GM12892 (cell line): Measurements from ENCODE around the gene DEF6.

Source experiments
- POLR2A ChIP-seq: IDR thresholded peaks from 2 replicates; pipeline ENCODE4 v1.6.1; 2011; ENCODE audit warnings: low read depth, low read length, control low read depth
- POLR2AphosphoS5 ChIP-seq: IDR thresholded peaks from 2 replicates; pipeline ENCODE4 v1.6.1; 2011; ENCODE audit warnings: low read depth, low read length, control low read depth

- TF ChIP-seq POLR2A (no peak), POLR2AphosphoS5 (no peak)
Measured at GRCh38 chr6:35259948-35260590, 37.5 kb upstream of the DEF6 start.
